Liver (tissue), 3 donors: ENCODE data around the gene ITM2C.

Source experiments
- CTCF ChIP-seq: fragments of 150-350 bp; IDR thresholded peaks from 2 replicates; pipeline ENCODE4 v1.5.1; 2017; ENCODE audit warnings: improper control_type of control experiment, low read depth, low read length; ENCODE audit not compliant: missing input control
- JUND ChIP-seq, 2 donors: IDR thresholded peaks; 2 replicates each; pipeline ENCODE4 v1.6.1; 2016; ENCODE audit warnings: antibody characterized with exemption in 2 of 2
- REST ChIP-seq: IDR thresholded peaks from 2 replicates; pipeline ENCODE4 v1.6.1; 2016; ENCODE audit warnings: antibody characterized with exemption, mild to moderate bottlenecking
- RXRA ChIP-seq, 2 donors: IDR thresholded peaks; 2 replicates each; pipeline ENCODE4 v1.6.1; 2017 to 2018; ENCODE audit warnings: antibody characterized with exemption in 2 of 2, mild to moderate bottlenecking in 1 of 2
- donor health status: healthy.
- donor health status: healthy.

GRCh38 chr2:230866756-230867523, 2.2 kb downstream of the ITM2C start:
- no peak for TF ChIP-seq REST
- no peak for TF ChIP-seq RXRA (IDR thresholded peaks at IDR 0.05)
- TF ChIP-seq CTCF: no peak
- no peak for TF ChIP-seq JUND (IDR thresholded peaks at IDR 0.05)
